ENCODE results near the gene NAPG. TPM values are rescaled to one million over a fixed set of nuclear protein-coding genes. Genes with fewer than 3 reads are reported as not detected.
"Not testable (repeated sequence)": the region's sequence is repeated elsewhere in the genome, so short reads cannot be mapped to it uniquely, and the experiment has no call there.

The NAPG gene
- total RNA-seq, 1 donor from 2014 or later, result 35.2 TPM

- H3K4me3 Mint-ChIP-seq (ENCODE audit: low read depth); H3K4me1 Mint-ChIP-seq (ENCODE audit: low read depth); intact Hi-C loops (cut with micrococcal nuclease); H3K27me3 Mint-ChIP-seq (ENCODE audit: low read depth); H3K9me3 Mint-ChIP-seq; DNase-seq (ENCODE audit: low spot score); H3K27ac Mint-ChIP-seq; H3K36me3 Mint-ChIP-seq (ENCODE audit: low read depth): not testable (repeated sequence)
Measured at GRCh38 chr18:10577842-10578572, 52.2 kb downstream of the NAPG start.

GRCh38 chr18:10578573-10578899, 52.7 kb downstream of the NAPG start:
- intact Hi-C loops (cut with micrococcal nuclease); H3K36me3 Mint-ChIP-seq (ENCODE audit: low read depth); DNase-seq (ENCODE audit: low spot score); H3K27me3 Mint-ChIP-seq (ENCODE audit: low read depth); H3K4me3 Mint-ChIP-seq (ENCODE audit: low read depth); H3K4me1 Mint-ChIP-seq (ENCODE audit: low read depth); H3K27ac Mint-ChIP-seq; H3K9me3 Mint-ChIP-seq: not testable (repeated sequence)

- no peaks in the 10 kb centered on the region for H3K36me3 Mint-ChIP-seq (ENCODE audit: low read depth)
- no peaks in the 10 kb centered on the region for H3K27me3 Mint-ChIP-seq (ENCODE audit: low read depth)
- H3K4me1 Mint-ChIP-seq (ENCODE audit: low read depth), result no peaks in the 10 kb centered on the region
- intact Hi-C loops (cut with micrococcal nuclease), result no loop called here
- no peaks in the 10 kb centered on the region for H3K9me3 Mint-ChIP-seq
- H3K4me3 Mint-ChIP-seq (ENCODE audit: low read depth), result no peak overlapping the region
- DNase-seq (ENCODE audit: low spot score), result no peak
- no peak overlapping the region for H3K27ac Mint-ChIP-seq
Measured at GRCh38 chr18:10579079-10579867, 53.4 kb downstream of the NAPG start.

- H3K9me3 Mint-ChIP-seq, result no peaks in the 10 kb centered on the region
- no peak for DNase-seq (ENCODE audit: low spot score)
- intact Hi-C loops (cut with micrococcal nuclease), result no loop called here
- no peak overlapping the region for H3K4me3 Mint-ChIP-seq (ENCODE audit: low read depth)
- H3K27ac Mint-ChIP-seq, result no peak overlapping the region
- peaks cover 5% of the 10 kb centered on the region for H3K27me3 Mint-ChIP-seq (ENCODE audit: low read depth)
- no peaks in the 10 kb centered on the region for H3K4me1 Mint-ChIP-seq (ENCODE audit: low read depth)
- no peaks in the 10 kb centered on the region for H3K36me3 Mint-ChIP-seq (ENCODE audit: low read depth)
Measured at GRCh38 chr18:10580215-10580614, 54.4 kb downstream of the NAPG start.

- intact Hi-C loops (cut with micrococcal nuclease), result no loop called here
- H3K27ac Mint-ChIP-seq, result no peak overlapping the region
- no peak overlapping the region for H3K4me3 Mint-ChIP-seq (ENCODE audit: low read depth)
- no peaks in the 10 kb centered on the region for H3K36me3 Mint-ChIP-seq (ENCODE audit: low read depth)
- no peak for DNase-seq (ENCODE audit: low spot score)
- peaks cover 15% of the 10 kb centered on the region for H3K27me3 Mint-ChIP-seq (ENCODE audit: low read depth)
- H3K4me1 Mint-ChIP-seq (ENCODE audit: low read depth), result no peaks in the 10 kb centered on the region
- no peaks in the 10 kb centered on the region for H3K9me3 Mint-ChIP-seq
Measured at GRCh38 chr18:10585260-10585659, 59.4 kb downstream of the NAPG start.

GRCh38 chr18:10588975-10589374, 63.1 kb downstream of the NAPG start:
- Mint-ChIP-seq H3K4me3 (ENCODE audit: low read depth) (no peak overlapping the region), H3K27me3 (ENCODE audit: low read depth) (peaks cover 15% of the 10 kb centered on the region), H3K27ac (no peak overlapping the region), H3K4me1 (ENCODE audit: low read depth) (peaks cover 13% of the 10 kb centered on the region), H3K9me3 (no peaks in the 10 kb centered on the region), H3K36me3 (ENCODE audit: low read depth) (no peaks in the 10 kb centered on the region)
- intact Hi-C loops (cut with micrococcal nuclease), result no loop called here
- no peak for DNase-seq (ENCODE audit: low spot score)

GRCh38 chr18:10590412-10590811, 64.6 kb downstream of the NAPG start:
- no peak for DNase-seq (ENCODE audit: low spot score)
- H3K4me1 Mint-ChIP-seq (ENCODE audit: low read depth), result peaks cover 13% of the 10 kb centered on the region
- H3K4me3 Mint-ChIP-seq (ENCODE audit: low read depth), result no peak overlapping the region
- H3K27me3 Mint-ChIP-seq (ENCODE audit: low read depth), result peaks cover 8% of the 10 kb centered on the region
- no peak overlapping the region for H3K27ac Mint-ChIP-seq
- H3K9me3 Mint-ChIP-seq, result no peaks in the 10 kb centered on the region
- no peaks in the 10 kb centered on the region for H3K36me3 Mint-ChIP-seq (ENCODE audit: low read depth)
- intact Hi-C loops (cut with micrococcal nuclease), result no loop called here

- intact Hi-C loops (cut with micrococcal nuclease), result no loop called here
Measured at GRCh38 chr18:10591896-10592295, 66.1 kb downstream of the NAPG start.

GRCh38 chr18:10593366-10594022, 67.7 kb downstream of the NAPG start:
- H3K9me3 Mint-ChIP-seq; DNase-seq (ENCODE audit: low spot score); H3K27ac Mint-ChIP-seq; H3K36me3 Mint-ChIP-seq (ENCODE audit: low read depth); intact Hi-C loops (cut with micrococcal nuclease); H3K27me3 Mint-ChIP-seq (ENCODE audit: low read depth); H3K4me3 Mint-ChIP-seq (ENCODE audit: low read depth): not testable (repeated sequence)
- H3K4me1 Mint-ChIP-seq (ENCODE audit: low read depth), result peaks cover 13% of the 10 kb centered on the region

More at GRCh38 chr18:10591896-10592295, 66.1 kb downstream of the NAPG start:
- no peaks in the 10 kb centered on the region for H3K36me3 Mint-ChIP-seq (ENCODE audit: low read depth)
- H3K4me3 Mint-ChIP-seq (ENCODE audit: low read depth), result no peak overlapping the region
- peaks cover 6% of the 10 kb centered on the region for H3K27me3 Mint-ChIP-seq (ENCODE audit: low read depth)
- peaks cover 13% of the 10 kb centered on the region for H3K4me1 Mint-ChIP-seq (ENCODE audit: low read depth)
- H3K9me3 Mint-ChIP-seq, result no peaks in the 10 kb centered on the region
- no peak for DNase-seq (ENCODE audit: low spot score)
- no peak overlapping the region for H3K27ac Mint-ChIP-seq

GRCh38 chr18:10595917-10596316, 70.1 kb downstream of the NAPG start:
- H3K9me3 Mint-ChIP-seq; intact Hi-C loops (cut with micrococcal nuclease); H3K4me3 Mint-ChIP-seq (ENCODE audit: low read depth); H3K36me3 Mint-ChIP-seq (ENCODE audit: low read depth); H3K27me3 Mint-ChIP-seq (ENCODE audit: low read depth); DNase-seq (ENCODE audit: low spot score); H3K27ac Mint-ChIP-seq: not testable (repeated sequence)
- H3K4me1 Mint-ChIP-seq (ENCODE audit: low read depth), result peaks cover 13% of the 10 kb centered on the region

- H3K27me3 Mint-ChIP-seq (ENCODE audit: low read depth); H3K4me1 Mint-ChIP-seq (ENCODE audit: low read depth); H3K27ac Mint-ChIP-seq; DNase-seq (ENCODE audit: low spot score); H3K9me3 Mint-ChIP-seq; intact Hi-C loops (cut with micrococcal nuclease); H3K36me3 Mint-ChIP-seq (ENCODE audit: low read depth); H3K4me3 Mint-ChIP-seq (ENCODE audit: low read depth): not testable (repeated sequence)
Measured at GRCh38 chr18:10597695-10598094, 71.9 kb downstream of the NAPG start.

GRCh38 chr18:10600701-10601100, 74.9 kb downstream of the NAPG start:
- H3K27me3 Mint-ChIP-seq (ENCODE audit: low read depth); H3K4me3 Mint-ChIP-seq (ENCODE audit: low read depth); DNase-seq (ENCODE audit: low spot score); H3K27ac Mint-ChIP-seq; intact Hi-C loops (cut with micrococcal nuclease); H3K4me1 Mint-ChIP-seq (ENCODE audit: low read depth); H3K36me3 Mint-ChIP-seq (ENCODE audit: low read depth): not testable (repeated sequence)
- peaks cover 20% of the 10 kb centered on the region for H3K9me3 Mint-ChIP-seq

Data from activated T-helper 2 cell treated with anti-CD3 and anti-CD28 coated beads, Interferon-gamma antibody, Interleukin-2, Interleukin-4, amounts not matched to agents 10 μg/mL and 5 μg/mL and 100 μg/mL, durations not matched to agents 14 hours and 24 hours and 36 hours (primary cell).